KMS-11 (cell line): ENCODE data around the gene GPER1.

Source experiments
- H2AFZ ChIP-seq: fragments of 200-600 bp; sonication (generic); 2 replicates; pipeline ENCODE4 v1.6.1; 2016; ENCODE audit warnings: antibody characterized with exemption, mixed run types, low read depth
- H3K27ac ChIP-seq: fragments of 200-600 bp; sonication (generic); 2 replicates; pipeline ENCODE4 v1.6.1; 2016; ENCODE audit warnings: mild to moderate bottlenecking, mixed run types
- H3K27me3 ChIP-seq: fragments of 200-600 bp; sonication (generic); 2 replicates; pipeline ENCODE4 v1.6.1; 2017; ENCODE audit warnings: mild to moderate bottlenecking, low read depth, mixed run types, moderate library complexity; ENCODE audit not compliant: insufficient read depth
- H3K36me3 ChIP-seq: fragments of 200-600 bp; sonication (generic); 2 replicates; pipeline ENCODE4 v1.6.1; 2017; ENCODE audit warnings: mild to moderate bottlenecking, mixed run types; ENCODE audit not compliant: insufficient read depth
- H3K4me1 ChIP-seq: fragments of 200-600 bp; sonication (generic); 2 replicates; pipeline ENCODE4 v1.6.1; 2016; ENCODE audit warnings: mild to moderate bottlenecking, low read depth, mixed run types; ENCODE audit not compliant: poor library complexity, severe bottlenecking
- H3K4me2 ChIP-seq: fragments of 200-600 bp; sonication (generic); 2 replicates; pipeline ENCODE4 v1.7.0; 2016; ENCODE audit warnings: mild to moderate bottlenecking, mixed run types
- H3K4me3 ChIP-seq: fragments of 200-600 bp; sonication (generic); IDR thresholded peaks from 2 replicates; pipeline ENCODE4 v1.6.1; 2017; ENCODE audit warnings: low read depth, low read length, mixed read lengths; ENCODE audit not compliant: insufficient read depth
- H3K79me2 ChIP-seq: fragments of 200-600 bp; sonication (generic); 2 replicates; pipeline ENCODE4 v1.6.1; 2016; ENCODE audit warnings: low read depth, mixed run types; ENCODE audit not compliant: insufficient read depth
- H3K9ac ChIP-seq: fragments of 200-600 bp; sonication (generic); 2 replicates; pipeline ENCODE4 v1.6.1; 2016; ENCODE audit warnings: mild to moderate bottlenecking, mixed run types
- H4K20me1 ChIP-seq: fragments of 200-600 bp; sonication (generic); 2 replicates; pipeline ENCODE4 v1.6.1; 2016; ENCODE audit warnings: mild to moderate bottlenecking, mixed run types; ENCODE audit not compliant: insufficient read depth
- CTCF ChIP-seq: fragments of 200-600 bp; sonication (generic); conservative IDR thresholded peaks from 2 replicates; pipeline ENCODE4 v1.6.1; 2017; ENCODE audit warnings: low read depth, mild to moderate bottlenecking, antibody characterized with exemption, low read length, moderate library complexity, mixed read lengths

GPER1 gene

DNA sequence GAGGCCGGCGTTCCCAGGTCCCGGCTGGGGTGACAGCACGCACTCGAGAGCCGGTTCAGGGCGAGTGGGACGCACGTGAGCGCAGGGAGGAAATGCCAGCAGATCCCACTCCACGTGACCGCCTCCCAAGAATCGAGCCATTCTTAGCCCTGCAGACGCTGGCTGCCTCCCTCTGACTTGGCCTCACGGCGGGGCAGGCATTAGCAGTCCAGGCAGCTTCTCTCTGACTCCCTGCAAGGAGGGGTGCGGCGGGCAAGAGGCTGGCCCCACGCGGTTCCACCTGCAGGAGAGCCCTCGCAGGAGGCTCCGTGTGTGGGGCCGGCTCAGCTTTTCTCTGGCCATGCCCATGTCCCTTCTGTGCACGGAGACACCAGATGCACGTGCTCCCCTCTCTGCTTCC lies 33.5 kb upstream of the GPER1 start:
- no peaks in the 10 kb centered on the region for H3K4me1 ChIP-seq
- no peak overlapping the region for H3K4me2 ChIP-seq
- H3K27ac ChIP-seq = no peak overlapping the region
- H3K36me3 ChIP-seq = no peaks in the 10 kb centered on the region
- H3K79me2 ChIP-seq = no peaks in the 10 kb centered on the region
- H3K9ac ChIP-seq = no peak overlapping the region
- H4K20me1 ChIP-seq = no peaks in the 10 kb centered on the region
- no peak overlapping the region for H2AFZ ChIP-seq
- H3K27me3 ChIP-seq = no peaks in the 10 kb centered on the region
- no peak for TF ChIP-seq CTCF
- no peak overlapping the region for H3K4me3 ChIP-seq

DNA sequence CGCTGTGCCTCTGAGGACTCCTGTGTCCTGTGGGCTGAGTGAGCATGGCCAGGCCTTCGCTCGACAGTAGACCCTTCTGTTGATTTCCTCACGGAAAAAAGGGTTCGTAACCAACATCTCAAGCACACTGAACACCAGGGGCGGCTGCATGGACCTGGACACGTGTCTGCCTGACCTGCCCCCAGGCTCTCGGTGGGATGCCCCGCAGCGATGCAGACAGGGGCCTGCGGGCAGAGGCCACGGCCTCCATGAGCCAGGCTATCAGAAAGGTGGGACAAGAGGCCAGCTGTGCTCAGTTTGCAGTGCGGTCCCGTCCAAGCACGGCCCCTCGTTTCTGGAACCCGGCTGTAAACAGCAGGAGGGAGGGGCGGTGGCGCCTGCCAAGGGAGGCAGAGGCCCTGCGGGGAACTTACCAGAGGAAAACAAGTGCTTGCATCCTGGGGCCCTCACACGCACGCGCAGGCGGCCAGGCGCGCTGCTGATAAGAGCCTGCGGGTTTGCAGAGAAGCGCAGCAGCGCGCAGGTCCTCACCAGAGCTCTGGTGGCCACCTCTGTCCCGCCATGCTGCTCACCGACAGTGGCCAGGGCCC lies 33.0 kb upstream of the GPER1 start:
- Histone ChIP-seq H3K4me3 (no peak overlapping the region), H3K79me2 (no peaks in the 10 kb centered on the region), H3K36me3 (no peaks in the 10 kb centered on the region), H4K20me1 (no peaks in the 10 kb centered on the region), H3K9ac (no peak overlapping the region), H3K4me1 (no peaks in the 10 kb centered on the region), H3K4me2 (no peak overlapping the region), H3K27me3 (no peaks in the 10 kb centered on the region), H2AFZ (no peak overlapping the region), H3K27ac (no peak overlapping the region)
- no peak for TF ChIP-seq CTCF

DNA sequence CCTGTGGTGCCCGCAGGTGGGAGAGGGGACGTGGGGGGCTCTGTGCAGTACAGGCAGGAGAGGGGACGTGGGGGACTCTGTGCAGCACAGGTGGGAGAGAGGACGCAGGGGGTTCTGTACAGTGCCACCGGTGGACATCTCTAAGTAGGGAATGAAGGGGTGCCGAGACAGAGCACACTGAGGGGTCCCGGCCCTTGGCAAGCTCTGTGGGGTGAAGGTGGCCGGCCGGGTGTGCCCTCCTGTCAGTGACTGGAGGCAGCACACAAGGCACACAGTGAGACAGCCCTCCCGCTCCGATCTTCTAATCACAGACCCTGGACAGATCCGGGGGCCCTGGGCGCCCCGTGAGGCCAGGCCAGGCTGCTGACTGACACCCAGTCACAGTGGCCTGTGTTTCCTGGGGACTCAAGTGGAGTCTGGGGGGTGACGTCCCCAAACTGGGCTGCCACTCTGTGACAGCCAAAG lies 32.4 kb upstream of the GPER1 start:
- Histone ChIP-seq H3K27ac (no peak overlapping the region), H4K20me1 (no peaks in the 10 kb centered on the region), H3K27me3 (no peaks in the 10 kb centered on the region), H3K4me1 (no peaks in the 10 kb centered on the region), H3K4me2 (no peak overlapping the region), H3K4me3 (no peak overlapping the region), H3K79me2 (no peaks in the 10 kb centered on the region), H3K36me3 (no peaks in the 10 kb centered on the region), H3K9ac (no peak overlapping the region), H2AFZ (no peak overlapping the region)
- TF ChIP-seq CTCF = no peak

GRCh38 chr7:1055956-1056784 lies 31.7 kb upstream of the GPER1 start:
- H2AFZ ChIP-seq = no peak overlapping the region
- H3K27me3 ChIP-seq = no peaks in the 10 kb centered on the region
- H3K4me2 ChIP-seq = no peak overlapping the region
- no peaks in the 10 kb centered on the region for H3K36me3 ChIP-seq
- no peaks in the 10 kb centered on the region for H3K4me1 ChIP-seq
- H3K4me3 ChIP-seq = no peak overlapping the region
- no peak for TF ChIP-seq CTCF
- H3K27ac ChIP-seq = no peak overlapping the region
- H4K20me1 ChIP-seq = no peaks in the 10 kb centered on the region
- H3K9ac ChIP-seq = no peak overlapping the region
- H3K79me2 ChIP-seq = no peaks in the 10 kb centered on the region
